ENCODE data around the gene SMO.
"Not testable (repeated sequence)": the region's sequence is repeated elsewhere in the genome, so short reads cannot be mapped to it uniquely, and the experiment has no call there.

The SMO gene

GRCh38 chr7:129169686-129170440 lies 18.6 kb upstream of the SMO start:
- no peak for DNase-seq

- DNase-seq: no peak
Measured at GRCh38 chr7:129170441-129171021, 17.9 kb upstream of the SMO start.

GRCh38 chr7:129173861-129174260 lies 14.6 kb upstream of the SMO start:
- not testable (repeated sequence) for DNase-seq

- no peak for DNase-seq
Measured at GRCh38 chr7:129176916-129177710, 11.3 kb upstream of the SMO start.

- no peak for DNase-seq
Measured at GRCh38 chr7:129184981-129185670, 3.3 kb upstream of the SMO start.

GRCh38 chr7:129186749-129187260 lies 1.6 kb upstream of the SMO start:
- DNase-seq: no peak

GRCh38 chr7:129187681-129188371 lies 607 bp upstream of the SMO start:
- no peak for DNase-seq

- no peak for DNase-seq
Measured at GRCh38 chr7:129188892-129189660, 643 bp downstream of the SMO start.

- no peak for DNase-seq
Measured at GRCh38 chr7:129189661-129190310, 1.4 kb downstream of the SMO start.

GRCh38 chr7:129191272-129191671 lies 2.8 kb downstream of the SMO start:
- no peak for DNase-seq

GRCh38 chr7:129193892-129194291 lies 5.5 kb downstream of the SMO start:
- DNase-seq: no peak

GRCh38 chr7:129197771-129198170 lies 9.3 kb downstream of the SMO start:
- DNase-seq: no peak

- no peak for DNase-seq
Measured at GRCh38 chr7:129199406-129199805, 11.0 kb downstream of the SMO start.

GRCh38 chr7:129202058-129202777 lies 13.8 kb downstream of the SMO start:
- DNase-seq: no peak

GRCh38 chr7:129203050-129203741 lies 14.8 kb downstream of the SMO start:
- no peak for DNase-seq

GRCh38 chr7:129205126-129205818 lies 16.8 kb downstream of the SMO start:
- DNase-seq: no peak

- DNase-seq: no peak
Measured at GRCh38 chr7:129205987-129206785, 17.8 kb downstream of the SMO start.

GRCh38 chr7:129208667-129209066 lies 20.2 kb downstream of the SMO start:
- no peak for DNase-seq
